Measurements from ENCODE around the gene AGPAT4. TPM values are rescaled to one million over a fixed set of nuclear protein-coding genes. Genes with fewer than 3 reads are reported as not detected.

AGPAT4 gene
- total and polyA plus RNA-seq, 2 donors (not counting 1 experiment from before 2014, with no cell fraction given), result 4.4 to 6.1 TPM

- H3K4me3 ChIP-seq (ENCODE audit: control extremely low read depth in 1 of 5, extremely low read depth in 1 of 5, insufficient read depth in 1 of 5, low read depth in 2 of 5, low read length in 4 of 5), result no peak overlapping the region
- H3K36me3 ChIP-seq (replicated peaks in 1 of 2; ENCODE audit: control extremely low read depth in 1 of 2, control insufficient read depth in 1 of 2, extremely low read depth in 1 of 2, insufficient read depth in 2 of 2, low read length in 1 of 2), result no peaks in the 10 kb centered on the region
- H3K27me3 Mint-ChIP-seq, result no peaks in the 10 kb centered on the region
- DNase-seq (no peak), ATAC-seq (ENCODE audit: low read depth) (no peak)
- H3K27me3 ChIP-seq (replicated peaks in 1 of 4; ENCODE audit: control extremely low read depth in 1 of 4, control insufficient read depth in 3 of 4, insufficient read depth in 4 of 4, low read length in 3 of 4), result no peaks in the 10 kb centered on the region
- ChIA-PET POLR2A (no interaction called here), CTCF (no interaction called here)
- H3K4me2 ChIP-seq (replicated peaks; ENCODE audit: low read depth, low read length, poor library complexity, severe bottlenecking), result no peak overlapping the region
- no peak overlapping the region for H3K4me3 Mint-ChIP-seq
- H3K27ac ChIP-seq (ENCODE audit: low read length in 2 of 2), result no peak overlapping the region
- no peaks in the 10 kb centered on the region for H3K4me1 ChIP-seq (ENCODE audit: control insufficient read depth in 2 of 2, insufficient read depth in 2 of 2, low read length in 2 of 2)
- H3K9me3 Mint-ChIP-seq (ENCODE audit: insufficient read depth), result no peaks in the 10 kb centered on the region
- WGBS (ENCODE audit: insufficient coverage), result 92% methylated on average over 9 of the region's 17 CpGs
- no peaks in the 10 kb centered on the region for H3K79me2 ChIP-seq (ENCODE audit: control insufficient read depth, insufficient read depth, low read length)
- intact Hi-C loops (cut with micrococcal nuclease), result no loop called here
- H3K9ac ChIP-seq (ENCODE audit: low read length), result no peak overlapping the region
- no peaks in the 10 kb centered on the region for H4K20me1 ChIP-seq (ENCODE audit: control insufficient read depth, insufficient read depth, low read length, poor library complexity, severe bottlenecking)
- no peak overlapping the region for H3K27ac Mint-ChIP-seq
- H3K4me1 Mint-ChIP-seq, result no peaks in the 10 kb centered on the region
- TF ChIP-seq EZH2 (IDR thresholded peaks at IDR 0.05; ENCODE audit: borderline replicate concordance, insufficient read depth, low read depth, low read length, poor library complexity, severe bottlenecking) (no peak), CTCF (IDR thresholded peaks at IDR 0.05) (no peak)
- no peaks in the 10 kb centered on the region for H3K9me3 ChIP-seq (ENCODE audit: control extremely low read depth in 1 of 3, control insufficient read depth in 2 of 3, insufficient read depth in 1 of 3, low read length in 2 of 3)
- no peak overlapping the region for H2AFZ ChIP-seq (ENCODE audit: insufficient read depth, low read depth, low read length, poor library complexity, severe bottlenecking)
These were observed 19.2 kb downstream of the AGPAT4 start for GRCh38 chr6:161254464-161255253.

- no peak overlapping the region for H3K27ac ChIP-seq (ENCODE audit: low read length in 2 of 2)
- no peak overlapping the region for H2AFZ ChIP-seq (ENCODE audit: insufficient read depth, low read depth, low read length, poor library complexity, severe bottlenecking)
- no peaks in the 10 kb centered on the region for H4K20me1 ChIP-seq (ENCODE audit: control insufficient read depth, insufficient read depth, low read length, poor library complexity, severe bottlenecking)
- H3K4me3 ChIP-seq (ENCODE audit: control extremely low read depth in 1 of 5, extremely low read depth in 1 of 5, insufficient read depth in 1 of 5, low read depth in 2 of 5, low read length in 4 of 5), result no peak overlapping the region
- no peak overlapping the region for H3K4me2 ChIP-seq (replicated peaks; ENCODE audit: low read depth, low read length, poor library complexity, severe bottlenecking)
- H3K9me3 ChIP-seq (ENCODE audit: control extremely low read depth in 1 of 3, control insufficient read depth in 2 of 3, insufficient read depth in 1 of 3, low read length in 2 of 3), result no peaks in the 10 kb centered on the region
- H3K27me3 ChIP-seq (replicated peaks in 1 of 4; ENCODE audit: control extremely low read depth in 1 of 4, control insufficient read depth in 3 of 4, insufficient read depth in 4 of 4, low read length in 3 of 4), result no peaks in the 10 kb centered on the region
- TF ChIP-seq CTCF (IDR thresholded peaks at IDR 0.05) (no peak), EZH2 (IDR thresholded peaks at IDR 0.05; ENCODE audit: borderline replicate concordance, insufficient read depth, low read depth, low read length, poor library complexity, severe bottlenecking) (no peak)
- H3K4me1 ChIP-seq (ENCODE audit: control insufficient read depth in 2 of 2, insufficient read depth in 2 of 2, low read length in 2 of 2), result no peaks in the 10 kb centered on the region
- Mint-ChIP-seq H3K27ac (no peak overlapping the region), H3K4me3 (no peak overlapping the region), H3K4me1 (no peaks in the 10 kb centered on the region), H3K27me3 (no peaks in the 10 kb centered on the region), H3K9me3 (ENCODE audit: insufficient read depth) (no peaks in the 10 kb centered on the region)
- DNase-seq (no peak), ATAC-seq (ENCODE audit: low read depth) (no peak)
- ChIA-PET POLR2A (no interaction called here), CTCF (no interaction called here)
- no peak overlapping the region for H3K9ac ChIP-seq (ENCODE audit: low read length)
- no peaks in the 10 kb centered on the region for H3K36me3 ChIP-seq (replicated peaks in 1 of 2; ENCODE audit: control extremely low read depth in 1 of 2, control insufficient read depth in 1 of 2, extremely low read depth in 1 of 2, insufficient read depth in 2 of 2, low read length in 1 of 2)
- H3K79me2 ChIP-seq (ENCODE audit: control insufficient read depth, insufficient read depth, low read length), result no peaks in the 10 kb centered on the region
- intact Hi-C loops (cut with micrococcal nuclease), result no loop called here
These were observed 19.8 kb downstream of the AGPAT4 start for GRCh38 chr6:161254126-161254463.

Data from B cell (primary cell).